DND-41 (cell line): ENCODE measurements around the gene ADRA1B.

Source experiments
- ATAC-seq: fragments of 200-7000 bp; cut with Tn5 transposase; 3 replicates; pipeline ENCODE4 v1.9.1; 2021; ENCODE audit warnings: low read depth; ENCODE audit not compliant: insufficient read depth
- DNase-seq: peaks from one replicate; pipeline ENCODE4 v3.0.0-alpha.2; 2020
- H2AFZ ChIP-seq: 2 replicates; pipeline ENCODE4 v1.6.0; 2012; ENCODE audit warnings: low read depth, low read length
- H3K27ac ChIP-seq: 2 replicates; pipeline ENCODE4 v1.5.1; 2012; ENCODE audit warnings: low read length, inconsistent platforms
- H3K27me3 ChIP-seq: fragments of 200-600 bp; sonication (generic); 2 replicates; pipeline ENCODE4 v1.6.0; 2012; ENCODE audit warnings: low read length, mild to moderate bottlenecking, inconsistent platforms; ENCODE audit not compliant: insufficient read depth, poor library complexity
- H3K36me3 ChIP-seq: 2 replicates; pipeline ENCODE4 v1.5.1; 2012; ENCODE audit warnings: low read length, inconsistent platforms; ENCODE audit not compliant: insufficient read depth
- H3K4me1 ChIP-seq: 2 replicates; pipeline ENCODE4 v1.5.1; 2012; ENCODE audit warnings: mild to moderate bottlenecking, low read length; ENCODE audit not compliant: insufficient read depth
- H3K4me2 ChIP-seq: 2 replicates; pipeline ENCODE4 v1.6.0; 2012; ENCODE audit warnings: mild to moderate bottlenecking, moderate library complexity, low read length, inconsistent platforms; ENCODE audit not compliant: insufficient read depth
- H3K4me3 ChIP-seq, 2 experiments: fragments of 200-600 bp in 1 of 2; shearing (Covaris generic) in 1 of 2; 2 replicates each; pipeline ENCODE4 v1.5.1; 2012 to 2016; ENCODE audit warnings: inconsistent platforms in 2 of 2, low read length in 2 of 2, mild to moderate bottlenecking in 2 of 2, low read depth in 1 of 2, moderate library complexity in 1 of 2
- H3K79me2 ChIP-seq: 2 replicates; pipeline ENCODE4 v1.6.0; 2012; ENCODE audit warnings: low read length, inconsistent platforms; ENCODE audit not compliant: insufficient read depth
- H3K9ac ChIP-seq: 2 replicates; pipeline ENCODE4 v1.6.0; 2012; ENCODE audit warnings: low read depth, mild to moderate bottlenecking, inconsistent platforms, low read length, moderate library complexity
- H3K9me3 ChIP-seq: 2 replicates; pipeline ENCODE4 v1.5.1; 2012; ENCODE audit warnings: low read length, moderate library complexity, mild to moderate bottlenecking, inconsistent platforms; ENCODE audit not compliant: insufficient read depth, severe bottlenecking
- H4K20me1 ChIP-seq: 2 replicates; pipeline ENCODE4 v1.6.0; 2012; ENCODE audit warnings: low read length; ENCODE audit not compliant: insufficient read depth
- EZH2 ChIP-seq: IDR thresholded peaks from 3 replicates; pipeline ENCODE4 v1.6.1; 2012; ENCODE audit warnings: borderline replicate concordance, low read depth, mild to moderate bottlenecking, moderate library complexity, low read length, inconsistent platforms; ENCODE audit not compliant: severe bottlenecking
- TF ChIP-seq, protein P1 (sequence below): IDR thresholded peaks from 2 replicates; pipeline ENCODE4 v1.5.1; 2012; ENCODE audit warnings: borderline replicate concordance, low read length, moderate library complexity, mild to moderate bottlenecking; ENCODE audit not compliant: poor library complexity, severe bottlenecking; ENCODE audit errors: extremely low read depth

Gene ADRA1B

DNA sequence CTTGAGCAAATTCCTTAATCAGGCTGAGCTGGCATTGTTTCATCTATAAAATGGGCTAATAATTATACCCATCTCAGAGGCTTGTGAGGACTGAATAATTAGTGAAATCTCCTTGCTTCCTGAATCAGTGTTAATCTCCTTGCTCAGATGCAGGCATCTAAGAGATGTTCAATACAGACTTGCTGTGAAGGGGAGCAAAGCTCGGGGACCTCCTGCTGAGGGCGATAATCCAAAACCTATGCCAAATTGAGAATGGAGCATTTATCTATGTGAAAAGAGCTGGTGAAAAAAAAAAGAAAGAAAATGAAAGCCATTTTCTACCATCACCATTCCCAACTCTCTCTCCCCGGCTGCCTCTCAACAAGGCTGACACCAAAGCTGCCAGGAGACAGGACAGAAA is 37.3 kb downstream of the ADRA1B start:
- no peak overlapping the region for H3K4me2 ChIP-seq
- H3K27ac ChIP-seq: no peak overlapping the region
- no peaks in the 10 kb centered on the region for H3K79me2 ChIP-seq
- H3K4me1 ChIP-seq: no peaks in the 10 kb centered on the region
- no peaks in the 10 kb centered on the region for H3K36me3 ChIP-seq
- no peak for TF ChIP-seq EZH2
- H3K4me3 ChIP-seq: no peak overlapping the region
- ATAC-seq (no peak), DNase-seq (no peak)
- H3K9ac ChIP-seq: no peak overlapping the region
- no peaks in the 10 kb centered on the region for H3K9me3 ChIP-seq
- H4K20me1 ChIP-seq: no peaks in the 10 kb centered on the region
- no peak overlapping the region for H2AFZ ChIP-seq
- H3K27me3 ChIP-seq: no peaks in the 10 kb centered on the region

DNA sequence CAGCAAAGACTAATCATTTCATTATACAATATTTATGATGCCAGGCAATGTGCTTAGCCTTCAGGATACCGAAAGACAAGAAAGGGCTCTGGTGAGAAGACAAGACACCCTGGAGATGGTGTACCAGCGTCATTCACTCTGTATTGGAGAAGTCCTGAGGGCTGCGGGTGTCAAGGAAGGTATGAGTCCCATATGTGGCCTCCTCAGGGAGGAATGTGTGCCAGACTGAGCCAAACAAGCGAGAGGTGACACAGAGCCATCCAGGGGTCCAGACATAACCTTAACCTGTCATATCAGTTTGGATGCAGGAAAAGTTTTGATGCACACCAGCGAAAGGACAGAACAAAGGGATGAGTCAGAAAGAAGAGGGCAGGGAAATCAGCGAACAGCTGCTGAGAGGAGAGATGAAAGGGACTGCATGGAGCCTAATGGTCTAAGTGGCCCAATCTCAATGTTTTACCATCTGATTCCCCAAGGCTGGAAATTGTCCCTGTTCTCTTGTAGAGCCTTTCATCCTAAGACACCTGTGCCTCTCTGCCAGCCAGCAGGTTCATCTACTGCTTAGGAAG is 38.9 kb downstream of the ADRA1B start:
- DNase-seq (no peak), ATAC-seq (no peak)
- no peaks in the 10 kb centered on the region for H3K79me2 ChIP-seq
- no peak overlapping the region for H3K27ac ChIP-seq
- H3K4me3 ChIP-seq: no peak overlapping the region
- no peak for TF ChIP-seq EZH2
- TF ChIP-seq, protein P1, sequence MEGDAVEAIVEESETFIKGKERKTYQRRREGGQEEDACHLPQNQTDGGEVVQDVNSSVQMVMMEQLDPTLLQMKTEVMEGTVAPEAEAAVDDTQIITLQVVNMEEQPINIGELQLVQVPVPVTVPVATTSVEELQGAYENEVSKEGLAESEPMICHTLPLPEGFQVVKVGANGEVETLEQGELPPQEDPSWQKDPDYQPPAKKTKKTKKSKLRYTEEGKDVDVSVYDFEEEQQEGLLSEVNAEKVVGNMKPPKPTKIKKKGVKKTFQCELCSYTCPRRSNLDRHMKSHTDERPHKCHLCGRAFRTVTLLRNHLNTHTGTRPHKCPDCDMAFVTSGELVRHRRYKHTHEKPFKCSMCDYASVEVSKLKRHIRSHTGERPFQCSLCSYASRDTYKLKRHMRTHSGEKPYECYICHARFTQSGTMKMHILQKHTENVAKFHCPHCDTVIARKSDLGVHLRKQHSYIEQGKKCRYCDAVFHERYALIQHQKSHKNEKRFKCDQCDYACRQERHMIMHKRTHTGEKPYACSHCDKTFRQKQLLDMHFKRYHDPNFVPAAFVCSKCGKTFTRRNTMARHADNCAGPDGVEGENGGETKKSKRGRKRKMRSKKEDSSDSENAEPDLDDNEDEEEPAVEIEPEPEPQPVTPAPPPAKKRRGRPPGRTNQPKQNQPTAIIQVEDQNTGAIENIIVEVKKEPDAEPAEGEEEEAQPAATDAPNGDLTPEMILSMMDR: no peak
- H3K9ac ChIP-seq: no peak overlapping the region
- H3K27me3 ChIP-seq: no peaks in the 10 kb centered on the region
- no peaks in the 10 kb centered on the region for H3K36me3 ChIP-seq
- no peaks in the 10 kb centered on the region for H3K4me1 ChIP-seq
- H2AFZ ChIP-seq: no peak overlapping the region
- no peaks in the 10 kb centered on the region for H4K20me1 ChIP-seq
- H3K9me3 ChIP-seq: no peaks in the 10 kb centered on the region
- H3K4me2 ChIP-seq: no peak overlapping the region

DNA sequence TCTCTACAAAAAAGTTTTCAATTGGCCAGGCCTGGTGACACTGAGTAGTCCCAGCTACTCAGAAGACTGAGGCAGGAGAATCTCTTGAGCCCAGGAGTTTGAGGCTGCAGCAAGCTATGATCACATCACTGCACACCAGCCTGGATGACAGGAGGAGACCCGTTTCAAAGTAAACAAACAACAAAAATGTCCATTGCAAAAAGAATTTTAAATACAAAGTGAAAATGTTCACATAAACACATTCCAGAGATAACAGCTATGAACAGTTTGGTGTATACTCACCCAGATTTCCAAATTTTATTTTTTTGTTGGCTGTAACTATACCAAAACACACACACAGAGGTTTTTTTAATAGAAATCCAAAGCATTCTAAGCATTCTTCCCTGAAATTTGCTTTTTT is 39.8 kb downstream of the ADRA1B start:
- no peak overlapping the region for H3K4me3 ChIP-seq
- H3K79me2 ChIP-seq: no peaks in the 10 kb centered on the region
- no peaks in the 10 kb centered on the region for H4K20me1 ChIP-seq
- H3K9me3 ChIP-seq: no peaks in the 10 kb centered on the region
- no peaks in the 10 kb centered on the region for H3K4me1 ChIP-seq
- H3K27me3 ChIP-seq: no peaks in the 10 kb centered on the region
- no peak overlapping the region for H2AFZ ChIP-seq
- H3K36me3 ChIP-seq: no peaks in the 10 kb centered on the region
- no peak for TF ChIP-seq EZH2
- TF ChIP-seq, protein P1: no peak
- ATAC-seq: no peak
- H3K4me2 ChIP-seq: no peak overlapping the region
- DNase-seq: no peak
- no peak overlapping the region for H3K27ac ChIP-seq
- no peak overlapping the region for H3K9ac ChIP-seq

DNA sequence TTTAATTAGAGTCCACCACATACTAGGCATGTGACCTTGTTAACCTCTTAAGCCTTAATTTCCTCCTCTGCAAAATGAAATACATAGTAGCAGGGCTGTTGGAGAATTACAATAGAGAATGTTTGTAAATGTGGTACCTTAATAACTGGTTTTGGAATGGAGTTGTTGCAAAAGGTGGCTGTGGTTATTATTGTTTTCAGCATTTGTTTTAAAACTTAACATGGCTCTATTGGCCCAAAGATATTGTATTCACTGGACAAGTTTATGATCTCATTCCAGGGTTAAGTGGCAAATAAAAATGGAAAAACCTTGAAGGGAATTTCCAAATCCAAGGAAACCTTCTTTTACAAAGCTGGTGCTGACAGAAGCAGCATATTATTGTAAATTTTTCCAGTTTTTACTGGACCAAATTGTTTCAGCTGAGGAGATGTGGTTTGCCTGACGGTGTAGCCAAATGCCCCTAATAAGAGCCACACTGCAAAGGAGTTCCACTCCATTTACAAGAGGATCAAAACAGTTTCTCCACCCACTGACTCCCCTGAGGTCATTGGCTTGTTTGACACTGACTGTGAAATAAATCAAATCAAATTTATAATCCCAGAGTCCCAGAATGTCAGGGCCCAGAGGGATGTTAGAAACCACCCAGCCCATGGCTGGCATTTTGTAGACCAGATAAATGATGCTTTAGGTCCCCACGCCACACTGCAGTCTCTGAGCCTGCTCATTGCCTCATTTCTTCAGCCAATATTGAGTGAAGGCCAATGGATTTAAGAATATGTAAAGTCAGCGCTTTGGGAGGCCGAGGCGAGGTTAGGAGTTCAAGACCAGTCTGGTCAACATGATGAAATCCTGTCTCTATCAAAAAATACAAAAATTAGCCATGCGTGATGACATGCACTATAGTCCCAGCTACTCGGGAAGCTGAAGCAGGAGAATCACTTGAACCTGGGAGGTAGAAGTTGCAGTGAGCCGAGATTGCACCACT is 45.2 kb downstream of the ADRA1B start:
- H3K4me2 ChIP-seq: no peak overlapping the region

More for the DNA sequence above, 45.2 kb downstream of the ADRA1B start:
- no peaks in the 10 kb centered on the region for H3K79me2 ChIP-seq
- no peaks in the 10 kb centered on the region for H3K36me3 ChIP-seq
- TF ChIP-seq, protein P1: no peak
- TF ChIP-seq EZH2: no peak
- H3K27ac ChIP-seq: no peak overlapping the region
- no peaks in the 10 kb centered on the region for H3K9me3 ChIP-seq
- no peak overlapping the region for H2AFZ ChIP-seq
- H3K27me3 ChIP-seq: no peaks in the 10 kb centered on the region
- H3K4me1 ChIP-seq: no peaks in the 10 kb centered on the region
- no peak overlapping the region for H3K4me3 ChIP-seq
- ATAC-seq: no peak
- no peak overlapping the region for H3K9ac ChIP-seq
- H4K20me1 ChIP-seq: no peaks in the 10 kb centered on the region
- DNase-seq: no peak
